IMR-90 (cell line): Measurements from ENCODE around the gene FAM228B. TPM values are rescaled to one million over a fixed set of nuclear protein-coding genes. Genes with fewer than 3 reads are reported as not detected.

Experiments
- ATAC-seq: fragments of 200-7000 bp; cut with Tn5 transposase; 2 replicates; pipeline ENCODE4 v1.9.1; 2020; ENCODE audit warnings: low read depth, mild to moderate bottlenecking, moderate library complexity
- BruUV-seq: library from RNA; stranded (reverse); fragments of 400-500 nt; replicated peaks from 2 replicates; lab custom pipeline; 2021; lab: Mats Ljungman, UMichigan
- CTCF ChIA-PET: fragments of 300-600 bp; formaldehyde crosslinking; extraction: SDS; loops from one replicate; lab custom pipeline; 2021; ENCODE audit warnings: antibody characterized with exemption; lab: Yijun Ruan, JAX
- POLR2A ChIA-PET: fragments of 300-600 bp; sonication (Branson Sonifier 250); formaldehyde crosslinking; loops from one replicate; lab custom pipeline; 2022; ENCODE audit warnings: antibody characterized with exemption; ENCODE audit not compliant: unreplicated experiment; lab: Charles Lee
- DNase-seq: peaks from one replicate; pipeline ENCODE4 v3.0.0; 2013
- H2AFZ ChIP-seq: replicated peaks from 2 replicates; pipeline ENCODE3; 2013; ENCODE audit warnings: low read length, mild to moderate bottlenecking; ENCODE audit not compliant: poor library complexity
- H2AK5ac ChIP-seq: 2 replicates; pipeline ENCODE4 v1.6.1; 2013; ENCODE audit warnings: low read depth, low read length, inconsistent platforms
- H2AK9ac ChIP-seq: replicated peaks from 2 replicates; pipeline ENCODE3; 2013; ENCODE audit warnings: mild to moderate bottlenecking, low read depth, low read length, moderate library complexity; ENCODE audit not compliant: poor library complexity
- H2BK120ac ChIP-seq: 2 replicates; pipeline ENCODE4 v1.6.1; 2013; ENCODE audit warnings: low read depth, low read length, inconsistent platforms
- H2BK15ac ChIP-seq: 3 replicates; pipeline ENCODE4 v1.6.1; 2013; ENCODE audit warnings: low read depth, low read length, inconsistent platforms
- H2BK20ac ChIP-seq: 2 replicates; pipeline ENCODE4 v1.6.1; 2013; ENCODE audit warnings: low read depth, mild to moderate bottlenecking, inconsistent platforms, low read length, moderate library complexity
- H2BK5ac ChIP-seq: 2 replicates; pipeline ENCODE4 v1.6.1; 2013; ENCODE audit warnings: mild to moderate bottlenecking, low read depth, low read length, inconsistent platforms; ENCODE audit not compliant: poor library complexity, severe bottlenecking
- H3K14ac ChIP-seq: replicated peaks from 2 replicates; pipeline ENCODE4 v1.6.1; 2013; ENCODE audit warnings: low read depth, low read length, inconsistent platforms
- H3K18ac ChIP-seq: 2 replicates; pipeline ENCODE4 v1.6.1; 2013; ENCODE audit warnings: low read depth, low read length, control low read depth
- H3K23ac ChIP-seq: 2 replicates; pipeline ENCODE4 v1.6.1; 2013; ENCODE audit warnings: low read depth, low read length, inconsistent platforms
- H3K27ac ChIP-seq: 2 replicates; pipeline ENCODE4 v1.5.1; 2013; ENCODE audit warnings: mild to moderate bottlenecking, control low read depth, low read length; ENCODE audit not compliant: insufficient read depth
- H3K27me3 ChIP-seq: 2 replicates; pipeline ENCODE4 v1.6.1; 2013; ENCODE audit warnings: low read length; ENCODE audit not compliant: control insufficient read depth, insufficient read depth
- H3K36me3 ChIP-seq: 2 replicates; pipeline ENCODE4 v1.6.1; 2013; ENCODE audit warnings: low read length, mixed read lengths; ENCODE audit not compliant: control insufficient read depth, insufficient read depth
- H3K4ac ChIP-seq: 2 replicates; pipeline ENCODE4 v1.6.1; 2013; ENCODE audit warnings: low read depth, low read length, inconsistent platforms
- H3K4me1 ChIP-seq: 2 replicates; pipeline ENCODE4 v1.6.1; 2013; ENCODE audit warnings: low read length, mixed read lengths; ENCODE audit not compliant: control insufficient read depth, insufficient read depth
- H3K4me2 ChIP-seq: 2 replicates; pipeline ENCODE4 v1.6.1; 2013; ENCODE audit warnings: low read depth, mild to moderate bottlenecking, control low read depth, low read length, moderate library complexity
- H3K4me3 ChIP-seq: 2 replicates; pipeline ENCODE4 v1.5.1; 2013; ENCODE audit warnings: low read depth, mild to moderate bottlenecking, control low read depth, low read length, moderate library complexity; ENCODE audit not compliant: insufficient read depth
- H3K56ac ChIP-seq: 2 replicates; pipeline ENCODE4 v1.6.1; 2013; ENCODE audit warnings: low read length, inconsistent platforms; ENCODE audit not compliant: insufficient read depth; ENCODE audit errors: extremely low read depth
- H3K79me1 ChIP-seq, 2 experiments: 2 replicates each; pipeline ENCODE4 v1.6.1; 2013; ENCODE audit warnings: low read length in 2 of 2, inconsistent platforms in 1 of 2, low read depth in 1 of 2
- H3K9ac ChIP-seq: 2 replicates; pipeline ENCODE4 v1.6.1; 2013; ENCODE audit warnings: low read depth, low read length, control low read depth
- H3K9me1 ChIP-seq: 2 replicates; pipeline ENCODE4 v1.6.1; 2013; ENCODE audit warnings: low read length, inconsistent platforms; ENCODE audit not compliant: insufficient read depth
- H3K9me3 ChIP-seq: 2 replicates; pipeline ENCODE4 v1.6.1; 2013; ENCODE audit warnings: low read length; ENCODE audit not compliant: control insufficient read depth, insufficient read depth
- H4K20me1 ChIP-seq: 2 replicates; pipeline ENCODE4 v1.6.1; 2013; ENCODE audit warnings: low read length, inconsistent platforms; ENCODE audit not compliant: insufficient read depth
- H4K5ac ChIP-seq: 2 replicates; pipeline ENCODE4 v1.6.1; 2013; ENCODE audit warnings: mild to moderate bottlenecking, low read depth, low read length, control low read depth
- H4K8ac ChIP-seq, 2 experiments: 2 replicates each; pipeline ENCODE4 v1.6.1; 2013; ENCODE audit warnings: low read depth in 2 of 2, low read length in 2 of 2, control low read depth in 1 of 2, inconsistent platforms in 1 of 2
- H4K91ac ChIP-seq: 2 replicates; pipeline ENCODE4 v1.6.1; 2013; ENCODE audit warnings: low read depth, low read length, inconsistent platforms; ENCODE audit not compliant: insufficient read depth
- CEBPB ChIP-seq: IDR thresholded peaks from 2 replicates; pipeline ENCODE4 v1.6.1; 2012; ENCODE audit warnings: low read depth, low read length, improper control_type of control experiment
- CHD1 ChIP-seq: IDR thresholded peaks from 2 replicates; pipeline ENCODE4 v1.6.1; 2012; ENCODE audit warnings: low read depth, low read length, improper control_type of control experiment
- CTCF ChIP-seq: conservative IDR thresholded peaks from 2 replicates; pipeline ENCODE4 v1.5.1; 2012; ENCODE audit warnings: mild to moderate bottlenecking, low read depth, low read length, improper control_type of control experiment
- ELK1 ChIP-seq: fragments of 150-350 bp; IDR thresholded peaks from 2 replicates; pipeline ENCODE4 v1.6.1; 2016; ENCODE audit warnings: low read depth, mild to moderate bottlenecking, low read length, moderate library complexity, borderline replicate concordance
- FOS ChIP-seq: fragments of 150-350 bp; IDR thresholded peaks from 2 replicates; pipeline ENCODE4 v1.6.1; 2016; ENCODE audit warnings: low read depth, low read length
- MAFK ChIP-seq: IDR thresholded peaks from 2 replicates; pipeline ENCODE4 v1.6.1; 2012; ENCODE audit warnings: low read depth, low read length, improper control_type of control experiment
- MAZ ChIP-seq: IDR thresholded peaks from 2 replicates; pipeline ENCODE4 v1.6.1; 2012; ENCODE audit warnings: low read depth, mild to moderate bottlenecking, low read length, improper control_type of control experiment, moderate library complexity, borderline replicate concordance
- NFE2L2 ChIP-seq: fragments of 150-350 bp; IDR thresholded peaks from 2 replicates; pipeline ENCODE4 v1.6.1; 2016; ENCODE audit warnings: low read depth, mild to moderate bottlenecking, low read length
- RCOR1 ChIP-seq: IDR thresholded peaks from 2 replicates; pipeline ENCODE4 v1.6.1; 2012; ENCODE audit warnings: mild to moderate bottlenecking, low read length, improper control_type of control experiment; ENCODE audit not compliant: insufficient replicate concordance
- RFX5 ChIP-seq: IDR thresholded peaks from 2 replicates; pipeline ENCODE4 v1.8.0; 2012; ENCODE audit warnings: low read depth, mild to moderate bottlenecking, low read length, moderate library complexity
- SMC3 ChIP-seq: fragments of 150-350 bp; IDR thresholded peaks from 2 replicates; pipeline ENCODE4 v1.6.1; 2016; ENCODE audit warnings: low read depth, mild to moderate bottlenecking, antibody characterized with exemption, low read length, moderate library complexity
- WGBS, 2 experiments: methylation state at CpG; one replicate each; pipeline versions ENCODE4 v1.1.5 to v1.1.7; 2013; ENCODE audit warnings: missing lambda C conversion rate in 2 of 2; ENCODE audit not compliant: insufficient read length in 1 of 2; ENCODE audit errors: extremely low coverage in 2 of 2; 5-methylcytosine and 5-hydroxymethylcytosine counted together
- dilution Hi-C: fragments of 300-500 bp; cut with HindIII; formaldehyde crosslinking; loops from one replicate; pipeline ENCODE4 v1.14.3; 2018; ENCODE audit warnings: low sequenced_read_pairs; ENCODE audit not compliant: unreplicated experiment
- in situ Hi-C: fragments of 300-500 bp; cut with MboI; formaldehyde crosslinking; loops from 3 replicates; pipeline ENCODE4 v1.14.3; 2019; ENCODE audit warnings: low sequenced_read_pairs, inconsistent platforms, mixed read lengths
- intact Hi-C: fragments of 100-400 bp; cut with micrococcal nuclease; formaldehyde crosslinking; loops from 2 replicates; pipeline ENCODE4 v1.10.0; 2022
- polyA plus RNA-seq, 3 experiments: library from polyadenylated mRNA; depleted of rRNA; stranded (reverse); fragments of >200 nt; gene quantifications; 2 replicates each; pipeline ENCODE4 v1.2.3, GENCODE V29; 2012; ENCODE audit warnings: low replicate concordance in 1 of 3
- total RNA-seq: library from RNA; depleted of rRNA; stranded (reverse); fragments of >200 nt; gene quantifications from 2 replicates; pipeline ENCODE4 v1.2.3, GENCODE V29; 2012

The FAM228B gene
- total and polyA plus RNA-seq, 2 of the 4 experiments (the other 2 are of a cell fraction) = 2.0 to 2.9 TPM

- no peaks in the 10 kb centered on the region for H3K4me1 ChIP-seq
- H2AK9ac ChIP-seq = no peak overlapping the region
- no peak overlapping the region for H2BK20ac ChIP-seq
- H3K27me3 ChIP-seq = no peaks in the 10 kb centered on the region
- no peak overlapping the region for H2BK120ac ChIP-seq
- no peak overlapping the region for H4K91ac ChIP-seq
- no peak overlapping the region for H3K4ac ChIP-seq
- no peak overlapping the region for H2AFZ ChIP-seq
- no peaks in the 10 kb centered on the region for H3K9me1 ChIP-seq
- H4K5ac ChIP-seq = no peak overlapping the region
- WGBS, 2 experiments = no CpG with 5 or more reads among the region's 2 CpGs
- no peak for DNase-seq
- no peak overlapping the region for H2BK15ac ChIP-seq
- no peaks in the 10 kb centered on the region for H4K20me1 ChIP-seq
- ChIA-PET CTCF (no interaction called here), POLR2A (no interaction called here)
- dilution Hi-C loops = no loop called here
- no peak overlapping the region for H4K8ac ChIP-seq
- H3K56ac ChIP-seq = no peak overlapping the region
- H3K23ac ChIP-seq = no peak overlapping the region
- H3K4me3 ChIP-seq = no peak overlapping the region
- H3K4me2 ChIP-seq = no peak overlapping the region
- H3K36me3 ChIP-seq = 0 out of 2 replicates have a peak, but pooled peaks cover 2% of the 10 kb centered on the region
- BruUV-seq = no TSS peak
- H3K79me1 ChIP-seq = no peaks in the 10 kb centered on the region
- no peak overlapping the region for H2AK5ac ChIP-seq
- intact Hi-C loops = no loop called here
- TF ChIP-seq ELK1 (no peak), NFE2L2 (no peak), CHD1 (no peak), SMC3 (no peak), CTCF (no peak), MAFK (no peak), RFX5 (no peak), RCOR1 (no peak), FOS (no peak), MAZ (no peak), CEBPB (no peak)
- H3K18ac ChIP-seq = no peak overlapping the region
- H2BK5ac ChIP-seq = no peak overlapping the region
- H3K27ac ChIP-seq = no peak overlapping the region
- no peak overlapping the region for H3K14ac ChIP-seq
- in situ Hi-C loops = no loop called here
- no peak overlapping the region for H3K9ac ChIP-seq
- ATAC-seq = no peak
- no peaks in the 10 kb centered on the region; the same call in 1 of the 2 replicates for H3K9me3 ChIP-seq
Observed at GRCh38 chr2:24105816-24106215, 17.5 kb upstream of the FAM228B start.
